ENCODE results near the gene CAPN9. TPM values are rescaled to one million over a fixed set of nuclear protein-coding genes. Genes with fewer than 3 reads are reported as not detected.

CAPN9 gene
- total and polyA plus RNA-seq, 4 donors, result not detected

DNA sequence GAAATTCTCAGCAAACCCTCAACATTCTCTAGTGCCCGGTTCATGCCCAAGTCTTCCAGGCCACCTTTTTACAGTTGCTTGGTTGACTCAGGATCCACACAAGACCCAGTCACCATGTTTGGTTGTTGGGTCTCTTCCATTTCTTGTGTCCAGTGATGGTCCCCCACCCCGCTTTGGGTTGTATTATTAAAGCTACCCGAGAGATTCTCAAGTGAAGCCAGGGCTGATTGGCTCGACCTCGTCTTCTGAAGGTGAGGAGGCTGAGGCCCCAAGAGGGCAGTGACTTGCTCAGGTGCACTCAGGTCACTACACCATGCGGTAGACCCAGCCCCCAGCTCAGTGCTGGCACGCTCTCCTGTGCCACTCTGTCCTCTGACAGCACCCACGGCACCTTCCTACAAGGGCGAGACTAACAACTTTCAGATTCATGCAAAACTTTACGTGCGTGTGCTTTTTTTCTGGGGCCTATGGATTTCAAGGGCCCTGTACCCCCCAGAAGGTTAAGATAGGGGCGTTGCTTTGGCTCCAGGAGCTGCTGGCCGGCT lies 50.3 kb downstream of the CAPN9 start:
- Histone ChIP-seq H3K9ac (ENCODE audit: low read depth in 1 of 2, low read length in 2 of 2) (no peak overlapping the region), H3K27me3 (ENCODE audit: control insufficient read depth in 4 of 4, insufficient read depth in 4 of 4, low read length in 3 of 4) (no peaks in the 10 kb centered on the region), H3K36me3 (ENCODE audit: control insufficient read depth in 4 of 4, insufficient read depth in 3 of 4, low read depth in 1 of 4, low read length in 3 of 4) (no peaks in the 10 kb centered on the region), H3K4me1 (ENCODE audit: control insufficient read depth in 4 of 4, insufficient read depth in 4 of 4, low read length in 3 of 4) (no peaks in the 10 kb centered on the region), H3K27ac (ENCODE audit: low read depth in 1 of 2, low read length in 2 of 2) (no peak overlapping the region), H3K9me3 (ENCODE audit: control insufficient read depth in 4 of 4, low read length in 3 of 4) (no peaks in the 10 kb centered on the region), H3K4me3 (ENCODE audit: low read depth in 1 of 3, low read length in 3 of 3) (no peak overlapping the region)
- WGBS, result 79% methylated on average over 13 of the region's 13 CpGs
- DNase-seq (ENCODE audit: low spot score), result no peak
- TF ChIP-seq TAF1 (conservative IDR thresholded peaks at IDR 0.05), result no peak
- TF ChIP-seq SP1 (IDR thresholded peaks at IDR 0.05), result no peak
- TF ChIP-seq NR2F2 (IDR thresholded peaks at IDR 0.05), result no peak
- no peak for TF ChIP-seq EGR1 (IDR thresholded peaks at IDR 0.05; ENCODE audit: low read depth in 2 of 2)
- no peak for TF ChIP-seq YY1 (IDR thresholded peaks at IDR 0.05)
- TF ChIP-seq, protein P1, sequence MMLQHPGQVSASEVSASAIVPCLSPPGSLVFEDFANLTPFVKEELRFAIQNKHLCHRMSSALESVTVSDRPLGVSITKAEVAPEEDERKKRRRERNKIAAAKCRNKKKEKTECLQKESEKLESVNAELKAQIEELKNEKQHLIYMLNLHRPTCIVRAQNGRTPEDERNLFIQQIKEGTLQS (IDR thresholded peaks at IDR 0.05), result no peak
- TF ChIP-seq, protein P2, sequence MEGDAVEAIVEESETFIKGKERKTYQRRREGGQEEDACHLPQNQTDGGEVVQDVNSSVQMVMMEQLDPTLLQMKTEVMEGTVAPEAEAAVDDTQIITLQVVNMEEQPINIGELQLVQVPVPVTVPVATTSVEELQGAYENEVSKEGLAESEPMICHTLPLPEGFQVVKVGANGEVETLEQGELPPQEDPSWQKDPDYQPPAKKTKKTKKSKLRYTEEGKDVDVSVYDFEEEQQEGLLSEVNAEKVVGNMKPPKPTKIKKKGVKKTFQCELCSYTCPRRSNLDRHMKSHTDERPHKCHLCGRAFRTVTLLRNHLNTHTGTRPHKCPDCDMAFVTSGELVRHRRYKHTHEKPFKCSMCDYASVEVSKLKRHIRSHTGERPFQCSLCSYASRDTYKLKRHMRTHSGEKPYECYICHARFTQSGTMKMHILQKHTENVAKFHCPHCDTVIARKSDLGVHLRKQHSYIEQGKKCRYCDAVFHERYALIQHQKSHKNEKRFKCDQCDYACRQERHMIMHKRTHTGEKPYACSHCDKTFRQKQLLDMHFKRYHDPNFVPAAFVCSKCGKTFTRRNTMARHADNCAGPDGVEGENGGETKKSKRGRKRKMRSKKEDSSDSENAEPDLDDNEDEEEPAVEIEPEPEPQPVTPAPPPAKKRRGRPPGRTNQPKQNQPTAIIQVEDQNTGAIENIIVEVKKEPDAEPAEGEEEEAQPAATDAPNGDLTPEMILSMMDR (IDR thresholded peaks at IDR 0.05; ENCODE audit: low read depth, low read length, missing input control), result no peak
- TF ChIP-seq, protein P3, sequence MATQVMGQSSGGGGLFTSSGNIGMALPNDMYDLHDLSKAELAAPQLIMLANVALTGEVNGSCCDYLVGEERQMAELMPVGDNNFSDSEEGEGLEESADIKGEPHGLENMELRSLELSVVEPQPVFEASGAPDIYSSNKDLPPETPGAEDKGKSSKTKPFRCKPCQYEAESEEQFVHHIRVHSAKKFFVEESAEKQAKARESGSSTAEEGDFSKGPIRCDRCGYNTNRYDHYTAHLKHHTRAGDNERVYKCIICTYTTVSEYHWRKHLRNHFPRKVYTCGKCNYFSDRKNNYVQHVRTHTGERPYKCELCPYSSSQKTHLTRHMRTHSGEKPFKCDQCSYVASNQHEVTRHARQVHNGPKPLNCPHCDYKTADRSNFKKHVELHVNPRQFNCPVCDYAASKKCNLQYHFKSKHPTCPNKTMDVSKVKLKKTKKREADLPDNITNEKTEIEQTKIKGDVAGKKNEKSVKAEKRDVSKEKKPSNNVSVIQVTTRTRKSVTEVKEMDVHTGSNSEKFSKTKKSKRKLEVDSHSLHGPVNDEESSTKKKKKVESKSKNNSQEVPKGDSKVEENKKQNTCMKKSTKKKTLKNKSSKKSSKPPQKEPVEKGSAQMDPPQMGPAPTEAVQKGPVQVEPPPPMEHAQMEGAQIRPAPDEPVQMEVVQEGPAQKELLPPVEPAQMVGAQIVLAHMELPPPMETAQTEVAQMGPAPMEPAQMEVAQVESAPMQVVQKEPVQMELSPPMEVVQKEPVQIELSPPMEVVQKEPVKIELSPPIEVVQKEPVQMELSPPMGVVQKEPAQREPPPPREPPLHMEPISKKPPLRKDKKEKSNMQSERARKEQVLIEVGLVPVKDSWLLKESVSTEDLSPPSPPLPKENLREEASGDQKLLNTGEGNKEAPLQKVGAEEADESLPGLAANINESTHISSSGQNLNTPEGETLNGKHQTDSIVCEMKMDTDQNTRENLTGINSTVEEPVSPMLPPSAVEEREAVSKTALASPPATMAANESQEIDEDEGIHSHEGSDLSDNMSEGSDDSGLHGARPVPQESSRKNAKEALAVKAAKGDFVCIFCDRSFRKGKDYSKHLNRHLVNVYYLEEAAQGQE (IDR thresholded peaks at IDR 0.05), result no peak
- TF ChIP-seq FOXA1 (IDR thresholded peaks at IDR 0.05), result no peak
- no peak for TF ChIP-seq HNF4G (IDR thresholded peaks at IDR 0.05)
- TF ChIP-seq, protein P4, sequence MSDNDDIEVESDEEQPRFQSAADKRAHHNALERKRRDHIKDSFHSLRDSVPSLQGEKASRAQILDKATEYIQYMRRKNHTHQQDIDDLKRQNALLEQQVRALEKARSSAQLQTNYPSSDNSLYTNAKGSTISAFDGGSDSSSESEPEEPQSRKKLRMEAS (IDR thresholded peaks at IDR 0.05), result no peak
- TF ChIP-seq HNF4A (conservative IDR thresholded peaks at IDR 0.05), result no peak
- no peak for TF ChIP-seq GABPA (IDR thresholded peaks at IDR 0.05 in 1 of 2, conservative IDR thresholded peaks at IDR 0.05 in 1 of 2)
- no peak for TF ChIP-seq RAD21 (IDR thresholded peaks at IDR 0.05)
- TF ChIP-seq, protein P5, sequence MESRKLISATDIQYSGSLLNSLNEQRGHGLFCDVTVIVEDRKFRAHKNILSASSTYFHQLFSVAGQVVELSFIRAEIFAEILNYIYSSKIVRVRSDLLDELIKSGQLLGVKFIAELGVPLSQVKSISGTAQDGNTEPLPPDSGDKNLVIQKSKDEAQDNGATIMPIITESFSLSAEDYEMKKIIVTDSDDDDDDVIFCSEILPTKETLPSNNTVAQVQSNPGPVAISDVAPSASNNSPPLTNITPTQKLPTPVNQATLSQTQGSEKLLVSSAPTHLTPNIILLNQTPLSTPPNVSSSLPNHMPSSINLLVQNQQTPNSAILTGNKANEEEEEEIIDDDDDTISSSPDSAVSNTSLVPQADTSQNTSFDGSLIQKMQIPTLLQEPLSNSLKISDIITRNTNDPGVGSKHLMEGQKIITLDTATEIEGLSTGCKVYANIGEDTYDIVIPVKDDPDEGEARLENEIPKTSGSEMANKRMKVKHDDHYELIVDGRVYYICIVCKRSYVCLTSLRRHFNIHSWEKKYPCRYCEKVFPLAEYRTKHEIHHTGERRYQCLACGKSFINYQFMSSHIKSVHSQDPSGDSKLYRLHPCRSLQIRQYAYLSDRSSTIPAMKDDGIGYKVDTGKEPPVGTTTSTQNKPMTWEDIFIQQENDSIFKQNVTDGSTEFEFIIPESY (IDR thresholded peaks at IDR 0.05), result no peak

DNA sequence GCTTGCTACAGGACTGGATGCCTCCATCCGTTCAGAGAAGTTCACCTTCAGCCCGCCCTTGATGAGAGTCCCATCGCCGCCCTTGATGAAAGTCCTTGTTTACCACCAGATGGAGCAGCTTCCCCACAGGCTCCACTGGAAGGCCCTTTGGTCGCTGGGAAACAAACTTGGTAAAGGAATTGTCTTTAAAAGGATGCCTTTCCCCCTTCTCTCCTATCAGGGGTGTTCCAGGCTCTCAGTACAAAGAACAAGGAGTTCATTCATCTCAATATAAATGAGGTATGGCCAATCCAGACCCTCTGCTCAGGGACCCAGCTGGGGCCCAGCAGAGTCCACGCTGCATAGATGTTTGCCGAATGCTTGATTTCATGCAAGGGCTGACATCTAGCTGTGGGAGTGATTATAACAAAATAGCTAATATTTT lies 50.8 kb downstream of the CAPN9 start:
- H3K27me3 ChIP-seq (ENCODE audit: control insufficient read depth in 4 of 4, insufficient read depth in 4 of 4, low read length in 3 of 4), result no peaks in the 10 kb centered on the region
- H3K36me3 ChIP-seq (ENCODE audit: control insufficient read depth in 4 of 4, insufficient read depth in 3 of 4, low read depth in 1 of 4, low read length in 3 of 4), result no peaks in the 10 kb centered on the region
- no peaks in the 10 kb centered on the region for H3K9me3 ChIP-seq (ENCODE audit: control insufficient read depth in 4 of 4, low read length in 3 of 4)
- WGBS, result 33% methylated on average over 7 of the region's 7 CpGs
- DNase-seq (ENCODE audit: low spot score), result peak; percentile 42
- no peak overlapping the region for H3K9ac ChIP-seq (ENCODE audit: low read depth in 1 of 2, low read length in 2 of 2)
- no peak overlapping the region for H3K27ac ChIP-seq (ENCODE audit: low read depth in 1 of 2, low read length in 2 of 2)
- no peaks in the 10 kb centered on the region for H3K4me1 ChIP-seq (ENCODE audit: control insufficient read depth in 4 of 4, insufficient read depth in 4 of 4, low read length in 3 of 4)
- peak in 1 of 2 donors; percentile 45 for TF ChIP-seq HNF4A (conservative IDR thresholded peaks at IDR 0.05)
- TF ChIP-seq RAD21 (IDR thresholded peaks at IDR 0.05), result peak; percentile 91 to 95
- TF ChIP-seq, protein P2 (IDR thresholded peaks at IDR 0.05; ENCODE audit: low read depth, low read length, missing input control), result peak; percentile 53
- TF ChIP-seq GABPA (IDR thresholded peaks at IDR 0.05 in 1 of 2, conservative IDR thresholded peaks at IDR 0.05 in 1 of 2), result no peak
- TF ChIP-seq, protein P4 (IDR thresholded peaks at IDR 0.05), result no peak
- no peak overlapping the region for H3K4me3 ChIP-seq (ENCODE audit: low read depth in 1 of 3, low read length in 3 of 3)

Data from liver (tissue), 9 donors.